ENCODE data around the gene GSKIP.

The GSKIP gene

GRCh38 chr14:96380735-96381134 lies 17.4 kb downstream of the GSKIP start:
- no peak for TF ChIP-seq CTCF (IDR thresholded peaks at IDR 0.05; ENCODE audit: extremely low read depth, missing control alignments)
- no peak for DNase-seq (ENCODE audit: low spot score)

GRCh38 chr14:96383445-96383844 lies 20.1 kb downstream of the GSKIP start:
- TF ChIP-seq CTCF (IDR thresholded peaks at IDR 0.05; ENCODE audit: extremely low read depth, missing control alignments): no peak

GRCh38 chr14:96384053-96384452 lies 20.7 kb downstream of the GSKIP start:
- no peak for TF ChIP-seq CTCF (IDR thresholded peaks at IDR 0.05; ENCODE audit: extremely low read depth, missing control alignments)
- DNase-seq (ENCODE audit: low spot score): no peak

More at GRCh38 chr14:96383445-96383844, 20.1 kb downstream of the GSKIP start:
- DNase-seq (ENCODE audit: low spot score): no peak

- TF ChIP-seq CTCF (IDR thresholded peaks at IDR 0.05; ENCODE audit: extremely low read depth, missing control alignments): no peak
- DNase-seq (ENCODE audit: low spot score): no peak
Observed at GRCh38 chr14:96384740-96385139, 21.4 kb downstream of the GSKIP start.

- no peak for DNase-seq (ENCODE audit: low spot score)
- TF ChIP-seq CTCF (IDR thresholded peaks at IDR 0.05; ENCODE audit: extremely low read depth, missing control alignments): no peak
Observed at GRCh38 chr14:96385385-96385784, 22.1 kb downstream of the GSKIP start.

GRCh38 chr14:96390965-96391292 lies 27.6 kb downstream of the GSKIP start:
- DNase-seq (ENCODE audit: low spot score): no peak

More at GRCh38 chr14:96390965-96391292, 27.6 kb downstream of the GSKIP start:
- no peak for TF ChIP-seq CTCF (IDR thresholded peaks at IDR 0.05; ENCODE audit: extremely low read depth, missing control alignments)
